RWPE2 (cell line): ENCODE results near the gene SDHA.

Source experiments
- ATAC-seq: fragments of 200-7000 bp; cut with Tn5 transposase; 3 replicates; pipeline ENCODE4 v1.9.1; 2021; ENCODE audit warnings: low read depth
- DNase-seq: peaks from one replicate; pipeline ENCODE4 v3.0.0-alpha.2; 2020; ENCODE audit warnings: low spot score
- H3K27ac ChIP-seq: fragments of 450-650 bp; 2 replicates; pipeline ENCODE4 v1.5.1; 2017; ENCODE audit warnings: mild to moderate bottlenecking; ENCODE audit not compliant: poor library complexity, severe bottlenecking
- H3K27me3 ChIP-seq: fragments of 250-450 bp; sonication (Bioruptor Pico); 2 replicates; pipeline ENCODE4 v1.5.1; 2021; ENCODE audit warnings: mild to moderate bottlenecking, moderate library complexity; ENCODE audit not compliant: insufficient read depth, poor library complexity, severe bottlenecking
- H3K36me3 ChIP-seq: fragments of 250-450 bp; sonication (Bioruptor Pico); 2 replicates; pipeline ENCODE4 v1.5.1; 2020; ENCODE audit warnings: low read depth, mild to moderate bottlenecking, moderate library complexity
- H3K4me1 ChIP-seq: fragments of 250-450 bp; sonication (Bioruptor Pico); 2 replicates; pipeline ENCODE4 v1.5.1; 2021; ENCODE audit warnings: mild to moderate bottlenecking, moderate library complexity; ENCODE audit not compliant: insufficient read depth, poor library complexity, severe bottlenecking
- H3K4me3 ChIP-seq: fragments of 250-450 bp; sonication (Bioruptor Pico); 2 replicates; pipeline ENCODE4 v1.5.1; 2021; ENCODE audit warnings: mild to moderate bottlenecking, moderate library complexity; ENCODE audit not compliant: severe bottlenecking
- H3K9me3 ChIP-seq: fragments of 250-450 bp; sonication (Bioruptor Pico); 2 replicates; pipeline ENCODE4 v1.5.1; 2021; ENCODE audit warnings: mild to moderate bottlenecking, moderate library complexity; ENCODE audit not compliant: severe bottlenecking
- CTCF ChIP-seq: fragments of 450-650 bp; IDR thresholded peaks from one replicate; pipeline ENCODE4 v1.5.1; 2017; ENCODE audit warnings: mild to moderate bottlenecking, moderate library complexity; ENCODE audit not compliant: poor library complexity, severe bottlenecking

SDHA gene

GRCh38 chr5:181160-181559 is 37.0 kb upstream of the SDHA start:
- no peak overlapping the region for H3K4me3 ChIP-seq
- no peak for TF ChIP-seq CTCF
- no peaks in the 10 kb centered on the region for H3K4me1 ChIP-seq
- H3K27ac ChIP-seq = no peak overlapping the region
- no peak for DNase-seq
- H3K36me3 ChIP-seq = no peaks in the 10 kb centered on the region
- H3K27me3 ChIP-seq = peaks cover 8% of the 10 kb centered on the region
- ATAC-seq = no peak
- H3K9me3 ChIP-seq = no peaks in the 10 kb centered on the region

GRCh38 chr5:181566-181965 is 36.6 kb upstream of the SDHA start:
- no peak for DNase-seq
- H3K27ac ChIP-seq = no peak overlapping the region
- peaks cover 8% of the 10 kb centered on the region for H3K27me3 ChIP-seq
- no peak for TF ChIP-seq CTCF
- H3K4me3 ChIP-seq = no peak overlapping the region
- H3K4me1 ChIP-seq = no peaks in the 10 kb centered on the region
- ATAC-seq = no peak
- H3K36me3 ChIP-seq = no peaks in the 10 kb centered on the region
- no peaks in the 10 kb centered on the region for H3K9me3 ChIP-seq

GRCh38 chr5:182126-182525 is 36.0 kb upstream of the SDHA start:
- ATAC-seq (no peak), DNase-seq (no peak)
- no peak for TF ChIP-seq CTCF
- no peak overlapping the region for H3K27ac ChIP-seq
- H3K4me1 ChIP-seq = no peaks in the 10 kb centered on the region
- no peak overlapping the region for H3K4me3 ChIP-seq
- H3K36me3 ChIP-seq = no peaks in the 10 kb centered on the region
- peaks cover 8% of the 10 kb centered on the region for H3K27me3 ChIP-seq
- no peaks in the 10 kb centered on the region for H3K9me3 ChIP-seq

GRCh38 chr5:184471-184870 is 33.6 kb upstream of the SDHA start:
- no peak for ATAC-seq
- DNase-seq = no peak
- no peaks in the 10 kb centered on the region for H3K9me3 ChIP-seq
- no peaks in the 10 kb centered on the region for H3K4me1 ChIP-seq
- no peak for TF ChIP-seq CTCF
- no peaks in the 10 kb centered on the region for H3K27me3 ChIP-seq
- H3K4me3 ChIP-seq = no peak overlapping the region
- H3K36me3 ChIP-seq = no peaks in the 10 kb centered on the region
- H3K27ac ChIP-seq = no peak overlapping the region

GRCh38 chr5:185095-186070 is 32.7 kb upstream of the SDHA start:
- H3K9me3 ChIP-seq = no peaks in the 10 kb centered on the region
- DNase-seq = no peak
- no peaks in the 10 kb centered on the region for H3K27me3 ChIP-seq
- H3K36me3 ChIP-seq = no peaks in the 10 kb centered on the region
- no peak for TF ChIP-seq CTCF
- no peak overlapping the region for H3K27ac ChIP-seq
- no peak overlapping the region for H3K4me3 ChIP-seq
- ATAC-seq = no peak
- no peaks in the 10 kb centered on the region for H3K4me1 ChIP-seq
